Activated CD8-positive, alpha-beta memory T cell treated with anti-CD3 and anti-CD28 coated beads, Interleukin-2, amount 50 U/mL, for 48 hours (primary cell): ENCODE results near the gene GSKIP.

ENCODE experiments used
- DNase-seq: peaks from one replicate; pipeline ENCODE4 v3.0.0-alpha.2; 2020

Gene GSKIP

GRCh38 chr14:96383445-96383844 is 20.1 kb downstream of the GSKIP start:
- no peak for DNase-seq

- DNase-seq, result no peak
Measured at GRCh38 chr14:96384053-96384452, 20.7 kb downstream of the GSKIP start.

GRCh38 chr14:96384740-96385139 is 21.4 kb downstream of the GSKIP start:
- DNase-seq, result no peak

- DNase-seq, result no peak
Measured at GRCh38 chr14:96385385-96385784, 22.1 kb downstream of the GSKIP start.

- no peak for DNase-seq
Measured at GRCh38 chr14:96390965-96391292, 27.6 kb downstream of the GSKIP start.

GRCh38 chr14:96391293-96392118 is 28.2 kb downstream of the GSKIP start:
- peak; percentile 100 for DNase-seq

- DNase-seq, result no peak
Measured at GRCh38 chr14:96393071-96393691, 29.9 kb downstream of the GSKIP start.

- DNase-seq, result no peak
Measured at GRCh38 chr14:96394047-96394815, 30.9 kb downstream of the GSKIP start.

GRCh38 chr14:96398432-96398831 is 35.1 kb downstream of the GSKIP start:
- no peak for DNase-seq

- DNase-seq, result no peak
Measured at GRCh38 chr14:96398921-96399320, 35.6 kb downstream of the GSKIP start.

GRCh38 chr14:96399405-96399804 is 36.1 kb downstream of the GSKIP start:
- DNase-seq, result no peak

- DNase-seq, result no peak
Measured at GRCh38 chr14:96400495-96400894, 37.2 kb downstream of the GSKIP start.

GRCh38 chr14:96403409-96403808 is 40.1 kb downstream of the GSKIP start:
- no peak for DNase-seq

GRCh38 chr14:96405677-96406076 is 42.4 kb downstream of the GSKIP start:
- DNase-seq, result no peak

GRCh38 chr14:96407935-96408570 is 44.7 kb downstream of the GSKIP start:
- DNase-seq, result no peak

GRCh38 chr14:96408608-96409007 is 45.3 kb downstream of the GSKIP start:
- DNase-seq, result no peak

GRCh38 chr14:96409701-96410100 is 46.4 kb downstream of the GSKIP start:
- DNase-seq, result no peak

- no peak for DNase-seq
Measured at GRCh38 chr14:96410119-96410518, 46.8 kb downstream of the GSKIP start.

GRCh38 chr14:96413526-96413925 is 50.2 kb downstream of the GSKIP start:
- no peak for DNase-seq

- DNase-seq, result no peak
Measured at GRCh38 chr14:96415559-96415958, 52.2 kb downstream of the GSKIP start.

GRCh38 chr14:96416292-96416691 is 53.0 kb downstream of the GSKIP start:
- no peak for DNase-seq

- no peak for DNase-seq
Measured at GRCh38 chr14:96417254-96417653, 53.9 kb downstream of the GSKIP start.

GRCh38 chr14:96418075-96418474 is 54.7 kb downstream of the GSKIP start:
- DNase-seq, result no peak
